ENCODE results near the gene VAPB.

VAPB gene

DNA sequence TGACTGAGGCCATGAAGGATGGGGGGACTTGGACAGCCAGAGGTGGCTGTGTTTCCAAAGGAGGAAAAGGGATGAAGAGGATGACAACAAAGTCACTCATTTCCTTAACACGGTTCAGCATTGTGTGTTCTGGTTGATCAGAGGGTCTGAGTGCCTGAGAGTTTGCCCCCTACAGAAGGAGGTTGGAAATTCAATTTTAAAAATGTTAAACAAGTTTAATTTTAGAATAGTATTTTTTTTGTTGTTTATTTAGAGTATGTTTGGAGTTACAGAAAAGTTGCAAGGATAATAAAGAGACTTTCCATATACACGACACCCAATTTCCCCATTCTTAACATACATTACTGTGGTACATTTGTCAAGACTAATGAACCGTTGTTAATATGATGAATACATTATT lies 10.3 kb upstream of the VAPB start:
- no peak for DNase-seq

DNA sequence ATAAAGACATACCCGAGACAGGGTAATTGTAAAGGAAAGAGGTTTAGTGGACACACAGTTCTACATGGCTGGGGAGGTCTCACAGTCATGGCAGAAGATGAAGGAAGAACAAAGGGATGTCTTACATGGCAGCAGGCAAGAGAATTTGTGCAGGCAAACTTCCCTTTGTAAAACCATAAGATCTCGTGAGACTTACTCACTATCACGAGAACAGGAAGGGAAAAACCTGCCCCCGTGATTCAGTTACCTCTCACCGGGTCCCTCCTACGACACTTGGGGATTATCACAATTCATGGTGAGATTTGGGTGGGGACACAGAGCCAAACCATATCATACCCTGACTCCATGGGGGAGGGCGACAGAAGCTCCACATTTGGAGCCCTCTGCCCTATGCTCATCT lies 7.4 kb upstream of the VAPB start:
- no peak for DNase-seq

DNA sequence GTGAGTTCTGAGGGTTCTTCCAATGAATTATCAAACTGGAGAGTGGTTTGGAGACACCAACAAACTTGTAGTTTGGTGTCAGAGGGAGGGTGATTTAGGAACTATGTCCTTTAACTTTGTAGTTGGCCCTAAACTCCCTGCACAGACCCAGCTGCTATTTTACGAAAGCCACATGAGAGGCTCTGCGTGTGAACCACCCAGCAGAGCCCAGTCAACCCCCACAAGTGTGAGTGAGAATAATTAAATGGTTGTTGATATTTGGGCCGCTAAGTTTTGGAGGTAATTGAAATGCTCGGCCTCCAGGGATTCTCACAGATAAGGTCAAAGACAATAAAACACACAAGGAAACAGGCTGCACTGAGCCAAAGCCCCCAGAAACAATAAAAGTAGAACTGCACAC lies 6.9 kb upstream of the VAPB start:
- DNase-seq, result no peak

DNA sequence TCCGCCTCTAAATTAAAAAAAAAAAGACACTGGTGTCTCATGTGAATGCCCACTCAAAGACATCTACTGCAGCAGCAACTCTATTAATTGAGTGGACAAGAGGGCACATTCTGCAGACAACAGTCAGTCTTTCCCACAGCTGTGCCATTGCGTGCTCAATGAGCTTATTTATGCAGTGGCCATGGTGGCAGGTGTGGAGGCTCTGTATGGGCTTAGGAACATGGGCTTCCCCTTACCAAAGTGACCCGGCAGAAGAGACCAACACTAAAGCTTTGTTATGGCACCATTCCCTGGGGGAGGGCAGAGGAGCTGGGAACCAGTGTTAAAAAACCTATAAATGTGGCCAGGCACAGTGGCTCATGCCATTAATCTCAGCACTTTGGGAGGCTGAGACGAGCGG lies 4.2 kb upstream of the VAPB start:
- DNase-seq, result no peak

GRCh38 chr20:58388028-58388601 lies 914 bp upstream of the VAPB start:
- DNase-seq, result no peak

DNA sequence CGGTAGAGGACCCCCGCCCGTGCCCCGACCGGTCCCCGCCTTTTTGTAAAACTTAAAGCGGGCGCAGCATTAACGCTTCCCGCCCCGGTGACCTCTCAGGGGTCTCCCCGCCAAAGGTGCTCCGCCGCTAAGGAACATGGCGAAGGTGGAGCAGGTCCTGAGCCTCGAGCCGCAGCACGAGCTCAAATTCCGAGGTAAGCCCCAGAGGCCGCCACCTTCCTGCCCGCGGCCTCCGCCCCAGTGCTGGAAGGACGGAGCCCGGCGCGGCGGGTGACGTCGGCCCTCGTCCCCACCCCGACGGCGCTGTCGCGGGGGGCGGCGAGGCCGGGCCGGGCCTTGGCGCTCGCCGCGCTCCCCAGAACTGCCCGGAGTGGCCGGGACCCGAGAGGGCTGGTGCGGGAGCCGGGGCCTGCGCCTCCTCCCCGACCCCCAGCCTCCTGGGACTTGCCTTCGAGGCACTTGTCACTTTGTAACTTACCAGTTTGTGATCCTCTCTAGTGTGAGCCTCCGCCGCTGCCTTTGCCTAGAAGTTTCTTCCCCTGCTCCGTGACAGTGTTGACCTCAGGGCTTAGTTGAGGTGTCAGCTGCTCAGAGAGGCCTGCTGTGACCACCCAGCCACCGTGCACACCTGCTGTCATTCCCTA lies 417 bp downstream of the VAPB start:
- peak; percentile 17 for DNase-seq

DNA sequence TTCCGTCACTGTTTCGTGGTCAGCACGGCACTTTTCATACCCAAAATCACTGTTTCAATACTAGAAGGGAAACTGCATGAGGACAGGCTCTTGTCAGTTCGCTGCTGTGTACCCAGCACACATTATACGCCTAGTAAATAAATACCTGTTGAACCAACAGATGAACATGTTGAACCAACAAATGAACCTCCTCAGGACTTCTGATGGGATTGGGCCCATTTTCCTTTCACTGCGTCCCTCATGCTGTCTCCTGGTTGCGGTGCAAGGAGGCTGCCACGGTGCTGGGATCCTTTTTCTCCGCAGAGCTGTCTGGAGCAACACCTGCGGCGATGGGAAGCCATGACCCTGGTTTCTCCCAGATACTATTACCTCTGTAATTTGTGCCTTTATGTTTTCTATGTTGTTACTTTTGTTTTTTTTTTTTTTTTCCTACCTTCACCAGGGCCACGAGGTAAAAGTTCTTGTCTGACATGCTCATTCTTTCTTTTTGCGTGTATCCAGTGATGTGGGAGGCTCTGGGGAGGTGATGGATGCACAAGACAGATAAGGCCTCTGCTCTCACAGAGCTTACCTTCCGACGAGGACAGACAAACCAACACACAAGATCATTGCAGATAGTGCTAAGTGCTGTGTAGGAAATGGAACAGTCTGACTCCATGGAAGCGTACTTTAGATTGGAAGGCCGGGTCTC lies 1.1 kb downstream of the VAPB start:
- no peak for DNase-seq

DNA sequence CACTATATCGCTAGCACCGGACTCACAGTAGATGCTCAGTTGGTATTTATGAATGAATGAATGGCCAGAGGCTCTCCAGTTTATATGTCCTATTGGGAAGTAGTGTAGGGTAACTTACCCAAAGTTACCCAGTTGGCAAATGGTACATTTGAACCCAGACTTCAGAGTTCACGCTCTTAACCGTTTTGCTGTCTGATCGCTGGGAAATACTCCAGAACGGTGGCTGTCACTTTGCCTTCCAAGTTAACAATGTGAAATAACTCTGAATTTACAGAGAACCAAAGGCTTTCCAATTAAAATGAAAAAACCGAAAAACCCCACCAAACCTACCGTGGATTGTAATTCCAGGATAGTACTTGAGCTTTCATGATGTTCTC lies 1.6 kb downstream of the VAPB start:
- DNase-seq, result no peak

DNA sequence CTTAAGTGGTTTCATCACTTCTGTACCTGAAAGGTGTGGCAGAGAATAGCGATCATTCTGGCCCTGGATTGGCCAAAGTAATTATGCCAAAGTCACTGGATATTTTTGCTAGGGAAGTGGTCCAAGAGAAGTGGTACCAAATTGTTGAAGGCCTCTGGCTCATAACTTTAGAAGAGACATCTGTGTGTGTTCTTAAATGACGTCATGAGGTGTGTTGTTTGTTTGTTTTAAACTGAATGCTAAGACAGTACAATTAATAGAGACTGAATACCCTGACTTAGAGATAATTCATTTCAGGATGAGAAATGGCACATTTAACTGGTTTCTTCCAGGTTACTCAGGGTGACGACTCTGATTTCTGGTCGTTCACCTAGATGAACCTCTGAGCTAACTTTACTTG lies 3.3 kb downstream of the VAPB start:
- DNase-seq, result no peak

GRCh38 chr20:58393299-58393698 lies 4.3 kb downstream of the VAPB start:
- DNase-seq, result peak; percentile 64

- no peak for DNase-seq
Measured at GRCh38 chr20:58394801-58395200, 5.8 kb downstream of the VAPB start.

DNA sequence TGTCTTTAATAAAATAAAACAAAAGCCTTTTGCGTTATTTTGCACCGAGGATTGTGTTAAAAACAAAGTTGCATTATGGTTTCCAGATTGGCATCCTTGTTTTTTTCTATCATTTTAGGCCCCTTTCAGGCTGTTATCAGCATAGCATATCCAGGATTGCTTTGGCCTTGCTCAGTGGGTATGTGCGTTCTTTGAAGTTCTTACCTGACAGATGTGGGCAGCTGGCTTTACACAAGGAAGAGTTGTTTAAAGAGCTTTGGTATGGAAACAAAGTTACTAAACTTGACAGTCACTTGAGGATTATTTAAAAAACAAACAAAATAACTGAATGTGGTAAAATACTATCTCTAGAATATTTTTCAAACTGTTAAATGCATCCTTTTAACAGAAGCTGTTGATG lies 6.6 kb downstream of the VAPB start:
- no peak for DNase-seq

DNA sequence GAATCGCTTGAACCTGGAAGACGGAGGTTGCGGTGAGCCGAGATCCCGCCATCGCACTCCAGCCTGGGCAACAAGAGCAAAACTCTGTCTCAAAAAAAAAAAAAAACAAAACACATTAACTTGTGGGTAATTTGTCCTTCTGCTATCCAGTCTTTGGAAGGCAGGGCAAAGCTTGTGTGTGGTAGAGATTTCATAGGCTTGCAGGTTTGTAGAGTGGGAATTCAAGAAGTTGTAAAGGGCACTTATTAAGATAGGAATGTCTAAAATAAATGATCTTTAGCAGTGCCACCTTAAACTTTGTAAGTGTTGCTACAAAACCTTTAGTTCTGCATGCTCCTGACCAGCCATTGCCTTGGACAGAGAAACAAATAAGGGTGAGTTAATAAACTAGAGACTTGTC lies 8.4 kb downstream of the VAPB start:
- DNase-seq, result no peak

- DNase-seq, result no peak
Measured at GRCh38 chr20:58398254-58398653, 9.2 kb downstream of the VAPB start.

GRCh38 chr20:58399926-58400325 lies 10.9 kb downstream of the VAPB start:
- DNase-seq, result no peak

- DNase-seq, result no peak
Measured at GRCh38 chr20:58401162-58401561, 12.1 kb downstream of the VAPB start.

GRCh38 chr20:58402305-58402704 lies 13.3 kb downstream of the VAPB start:
- DNase-seq, result no peak

- DNase-seq, result no peak
Measured at GRCh38 chr20:58402827-58403226, 13.8 kb downstream of the VAPB start.

- DNase-seq, result no peak
Measured at GRCh38 chr20:58403272-58403671, 14.2 kb downstream of the VAPB start.

DNA sequence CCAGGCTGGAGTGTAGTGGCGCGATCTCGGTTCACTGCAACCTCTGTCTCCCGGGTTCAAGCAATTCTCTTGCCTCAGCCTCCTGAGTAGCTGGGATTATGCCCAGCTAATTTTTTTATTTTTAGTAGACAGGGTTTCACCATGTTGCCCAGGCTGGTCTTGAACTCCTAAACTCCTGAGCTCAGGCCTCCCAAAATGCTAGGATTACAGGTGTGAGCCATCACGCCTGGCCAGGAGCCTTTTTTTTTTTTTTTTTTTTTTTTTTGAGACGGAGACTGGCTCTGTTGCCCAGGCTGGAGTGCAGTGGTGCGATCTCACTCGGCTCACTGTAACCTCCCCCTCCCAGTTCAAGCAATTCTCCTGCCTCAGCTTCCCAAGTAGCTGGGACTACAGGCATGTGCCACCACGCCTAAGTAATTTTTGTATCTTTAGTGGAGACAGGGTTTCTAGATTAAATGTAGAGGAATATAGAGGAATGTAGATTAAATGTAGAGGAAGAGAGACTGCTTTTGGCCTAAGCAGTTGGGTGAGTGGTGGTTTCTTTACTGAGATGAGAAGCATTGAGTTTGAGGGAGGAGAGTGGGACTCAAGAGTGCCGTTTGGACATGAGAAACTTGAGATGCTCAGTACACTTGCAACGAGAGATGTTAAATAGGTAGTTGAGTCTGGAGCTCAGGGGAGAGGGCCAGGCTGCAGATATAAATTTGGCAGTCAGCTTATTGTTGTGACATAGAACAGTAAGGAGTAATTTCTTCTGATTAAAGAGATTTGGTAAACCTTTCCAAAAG lies 16.7 kb downstream of the VAPB start:
- DNase-seq, result no peak

DNA sequence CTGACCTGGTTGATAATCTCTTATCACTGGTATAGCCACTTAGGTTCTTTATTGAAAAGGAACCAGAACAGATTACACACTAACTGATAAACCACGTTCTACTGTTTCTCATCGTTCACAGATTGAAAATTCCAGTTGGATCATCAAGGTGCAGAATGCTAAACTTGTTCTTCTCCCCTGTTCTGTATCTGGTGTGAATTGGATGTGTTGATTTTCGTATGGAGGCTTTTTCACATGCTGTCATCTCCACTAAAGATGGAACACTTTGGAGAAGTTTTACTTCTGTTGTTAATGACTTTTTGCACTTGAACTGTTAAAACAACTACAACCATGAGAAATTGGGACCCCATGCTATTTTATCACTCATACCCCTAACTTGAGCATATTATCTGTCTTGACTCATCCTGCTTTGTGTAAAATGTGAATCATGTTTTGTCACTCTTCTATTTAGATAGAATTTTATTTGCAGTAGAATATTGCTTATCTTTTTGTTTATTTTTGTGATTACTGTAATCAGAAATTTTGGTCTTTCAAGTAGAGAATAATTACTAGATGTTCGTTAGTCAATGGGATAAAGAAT lies 17.5 kb downstream of the VAPB start:
- no peak for DNase-seq

GRCh38 chr20:58407201-58407873 lies 18.3 kb downstream of the VAPB start:
- DNase-seq, result peak; percentile 18
